Brain microvascular endothelial cell (primary cell): ENCODE results near the gene MIGA2.
"Not testable (repeated sequence)": the region's sequence is repeated elsewhere in the genome, so short reads cannot be mapped to it uniquely, and the experiment has no call there.

Experiments
- DNase-seq: peaks from one replicate; pipeline ENCODE4 v3.0.0-alpha.2; 2020
- H3K27ac ChIP-seq: fragments of 250-450 bp; sonication (Bioruptor Pico); 2 replicates; pipeline ENCODE4 v1.5.1; 2020; ENCODE audit warnings: mild to moderate bottlenecking, moderate library complexity
- H3K27me3 ChIP-seq: fragments of 250-450 bp; sonication (Bioruptor Pico); replicated peaks from 2 replicates; pipeline ENCODE4 v1.5.1; 2020; ENCODE audit warnings: mild to moderate bottlenecking
- H3K36me3 ChIP-seq: fragments of 250-450 bp; sonication (Bioruptor Pico); replicated peaks from 2 replicates; pipeline ENCODE4 v1.5.1; 2020; ENCODE audit warnings: mild to moderate bottlenecking
- H3K4me3 ChIP-seq: 2 replicates; pipeline ENCODE4 v1.5.1; 2011; ENCODE audit warnings: low read depth, mild to moderate bottlenecking, control low read depth, low read length, moderate library complexity
- CTCF ChIP-seq: IDR thresholded peaks from 2 replicates; pipeline ENCODE4 v1.5.1; 2011; ENCODE audit warnings: low read depth, mild to moderate bottlenecking, moderate library complexity, low read length, control low read depth, inconsistent platforms; ENCODE audit errors: missing control alignments
- in situ Hi-C: cut with HindIII; loops from 2 replicates; pipeline ENCODE4 v1.10.0; 2017; ENCODE audit warnings: low sequenced_read_pairs, low pct_ligation_motif_present

The MIGA2 gene

GRCh38 chr9:129028192-129028966 lies 8.0 kb upstream of the MIGA2 start, which contains the start of gene SH3GLB2:
SH3GLB2 (minus strand) TSS chr9:129028331; CDS start chr9:129028154, 177 bp downstream.
- peak; percentile 84 for TF ChIP-seq CTCF
- in situ Hi-C loops, result no loop called here
- Histone ChIP-seq H3K4me3 (peak within 1 kb of the TSS; percentile 66), H3K27ac (peak within 1 kb of the TSS; percentile 32), H3K27me3 (no peaks in the 10 kb centered on the region), H3K36me3 (no peaks in the 10 kb centered on the region)
- DNase-seq, result peak; percentile 91

GRCh38 chr9:129030191-129030590 lies 6.2 kb upstream of the MIGA2 start:
- Histone ChIP-seq H3K27me3 (no peaks in the 10 kb centered on the region), H3K36me3 (no peaks in the 10 kb centered on the region), H3K4me3 (no peak overlapping the region), H3K27ac (no peak overlapping the region)
- in situ Hi-C loops, result no loop called here
- no peak for TF ChIP-seq CTCF
- no peak for DNase-seq

- no peak for DNase-seq
- H3K4me3 ChIP-seq, result no peak overlapping the region
- no peak overlapping the region for H3K27ac ChIP-seq
- no peaks in the 10 kb centered on the region for H3K36me3 ChIP-seq
- H3K27me3 ChIP-seq, result no peaks in the 10 kb centered on the region
- in situ Hi-C loops, result no loop called here
- TF ChIP-seq CTCF, result no peak
Observed at GRCh38 chr9:129031514-129031913, 4.9 kb upstream of the MIGA2 start.

GRCh38 chr9:129032541-129033159 lies 3.8 kb upstream of the MIGA2 start:
- H3K27ac ChIP-seq, result no peak overlapping the region
- in situ Hi-C loops, result no loop called here

GRCh38 chr9:129033216-129033615 lies 3.2 kb upstream of the MIGA2 start:
- no peak overlapping the region for H3K27ac ChIP-seq
- TF ChIP-seq CTCF, result no peak
- no peaks in the 10 kb centered on the region for H3K27me3 ChIP-seq
- H3K4me3 ChIP-seq, result no peak overlapping the region
- in situ Hi-C loops, result no loop called here
- H3K36me3 ChIP-seq, result no peaks in the 10 kb centered on the region
- no peak for DNase-seq

More at GRCh38 chr9:129032541-129033159, 3.8 kb upstream of the MIGA2 start:
- Histone ChIP-seq H3K27me3 (no peaks in the 10 kb centered on the region), H3K36me3 (no peaks in the 10 kb centered on the region), H3K4me3 (no peak overlapping the region)
- no peak for DNase-seq
- TF ChIP-seq CTCF, result no peak

- in situ Hi-C loops, H3K27ac ChIP-seq, H3K27me3 ChIP-seq, DNase-seq, H3K36me3 ChIP-seq: not testable (repeated sequence)
- H3K4me3 ChIP-seq, result peak overlapping the region; percentile 48
Observed at GRCh38 chr9:129035838-129036237, 588 bp upstream of the MIGA2 start.
